HG02943 (cell line): ENCODE results near the gene NT5C3B.
"Not testable (repeated sequence)": the region's sequence is repeated elsewhere in the genome, so short reads cannot be mapped to it uniquely, and the experiment has no call there.

Source experiments
- ATAC-seq: cut with Tn5 transposase; IDR thresholded peaks from one replicate; pipeline ENCODE4 v1.9.1; 2021; ENCODE audit warnings: mild to moderate bottlenecking, low read depth, moderate library complexity; ENCODE audit not compliant: unreplicated experiment

The NT5C3B gene

GRCh38 chr17:41844971-41845370 lies 8.9 kb upstream of the NT5C3B start:
- ATAC-seq, result no peak

- not testable (repeated sequence) for ATAC-seq
These were observed 4.7 kb upstream of the NT5C3B start for GRCh38 chr17:41840781-41841180.

DNA sequence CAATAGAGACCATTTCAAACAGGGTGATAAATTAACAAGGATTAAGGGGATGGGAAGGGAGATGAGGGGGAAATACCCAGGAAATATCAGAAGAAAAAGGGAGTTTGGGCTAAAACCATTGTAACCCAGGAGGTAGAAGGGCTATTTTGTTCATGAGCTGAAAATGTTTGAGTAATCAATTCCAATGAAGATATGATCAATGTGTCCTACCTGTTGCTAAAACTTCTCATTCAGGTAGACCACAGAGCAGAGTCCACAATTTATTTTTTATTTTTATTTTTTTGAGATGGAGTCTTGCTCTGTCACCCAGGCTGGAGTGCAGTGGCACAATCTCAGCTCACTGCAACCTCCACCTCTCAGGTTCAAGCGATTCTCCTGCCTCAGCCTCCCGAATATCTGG lies 3.4 kb upstream of the NT5C3B start:
- not testable (repeated sequence) for ATAC-seq

- ATAC-seq, result no peak
These were observed 1.9 kb upstream of the NT5C3B start, which contains the start of gene KLHL10 for GRCh38 chr17:41837761-41838538. TSS of gene KLHL10 (plus strand) at chr17:41837825. CDS start at chr17:41837933, 108 bp downstream.

GRCh38 chr17:41836550-41837196 lies 641 bp upstream of the NT5C3B start:
- ATAC-seq, result no peak

- no peak for ATAC-seq
These were observed 725 bp downstream of the NT5C3B start for GRCh38 chr17:41835214-41835799.

- ATAC-seq, result not testable (repeated sequence)
These were observed 6.1 kb downstream of the NT5C3B start for GRCh38 chr17:41829961-41830360.

DNA sequence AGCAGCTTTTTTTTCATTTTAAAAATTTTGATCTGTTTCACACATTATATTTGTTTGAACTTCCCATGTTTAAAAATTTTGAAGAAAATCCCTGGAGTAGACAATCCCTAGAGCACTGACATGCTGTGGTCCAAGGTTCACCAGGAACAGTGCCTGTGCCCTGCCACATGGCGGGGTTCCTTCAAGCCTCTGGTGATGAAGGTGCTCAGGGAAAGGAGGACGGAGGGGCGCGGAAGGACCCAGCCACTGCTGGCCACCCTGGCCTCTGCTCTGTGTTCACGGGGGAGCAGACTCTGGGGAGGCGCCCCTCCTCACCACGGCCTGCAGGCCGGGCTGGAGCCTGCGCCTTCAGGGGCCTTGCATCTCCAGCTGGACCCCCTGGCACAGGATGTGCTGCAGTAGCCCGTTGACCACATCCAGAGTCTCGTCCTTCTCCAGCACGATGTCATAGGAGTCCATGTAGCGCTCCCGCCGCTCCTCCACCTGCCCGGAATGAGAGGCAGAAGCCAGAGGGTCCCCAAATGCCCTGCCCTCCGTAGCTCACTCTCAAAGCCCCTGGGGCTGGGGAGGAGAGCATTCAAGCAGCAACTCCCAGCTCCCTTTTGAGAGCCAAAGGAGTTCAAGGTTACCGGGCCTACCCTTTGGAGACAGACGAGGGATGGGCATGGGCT lies 10.7 kb downstream of the NT5C3B start:
- ATAC-seq, result no peak

DNA sequence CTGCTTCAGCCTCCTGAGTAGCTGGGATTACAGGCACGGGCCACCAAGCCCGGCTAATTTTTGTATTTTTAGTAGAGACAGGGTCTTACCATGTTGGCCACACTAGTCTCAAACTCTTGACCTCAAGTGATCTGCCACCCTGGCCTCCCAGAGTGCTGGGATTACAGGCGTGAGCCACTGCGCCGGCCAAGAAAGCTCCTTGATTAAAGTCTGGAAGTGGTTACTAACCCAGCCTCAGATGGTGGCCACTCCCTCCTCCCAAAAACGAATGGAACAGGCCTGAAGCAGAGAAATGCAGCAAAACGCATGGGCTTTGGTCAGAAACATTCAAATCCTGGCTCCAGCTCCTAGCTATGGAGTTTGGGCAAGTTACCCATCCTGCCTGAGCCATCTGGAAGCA lies 11.9 kb downstream of the NT5C3B start:
- no peak for ATAC-seq

DNA sequence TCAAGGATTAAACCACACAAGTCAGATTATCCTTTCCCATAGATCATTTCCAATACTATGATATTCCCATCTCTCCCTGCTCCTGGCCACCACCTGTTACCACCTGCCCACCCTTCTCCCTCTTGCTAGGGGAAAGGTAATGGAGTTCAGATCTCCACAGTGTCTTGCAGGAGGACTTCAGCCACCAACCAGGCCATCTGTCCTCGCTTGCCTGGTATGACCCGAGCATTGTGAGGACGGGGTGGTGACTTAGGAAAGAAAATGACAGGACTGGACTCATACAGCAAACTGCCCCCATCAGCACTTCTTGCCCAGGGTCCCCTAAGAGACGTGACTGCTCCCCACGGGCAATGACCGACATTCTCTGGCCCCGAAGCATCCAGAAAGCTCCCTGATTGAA lies 12.5 kb downstream of the NT5C3B start:
- no peak for ATAC-seq

DNA sequence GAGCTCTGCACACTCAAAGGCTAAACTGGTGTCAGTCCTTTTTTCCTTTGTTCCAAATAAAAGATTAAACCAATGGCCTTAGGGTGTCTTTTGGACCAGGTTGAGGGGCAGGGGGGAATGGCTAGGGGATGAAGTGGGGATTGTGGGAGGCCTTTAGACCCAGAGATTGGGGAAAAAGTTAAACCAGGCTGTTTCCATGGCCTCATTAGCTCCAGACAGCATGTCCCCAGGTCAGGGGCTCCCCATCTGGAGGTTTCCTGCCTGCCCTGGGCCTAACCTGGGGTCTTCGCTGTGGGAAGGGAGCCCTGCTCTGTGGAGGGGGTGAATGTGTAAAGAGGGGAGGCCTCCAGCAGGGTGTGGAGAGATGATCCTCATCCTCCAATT lies 12.9 kb downstream of the NT5C3B start:
- no peak for ATAC-seq

GRCh38 chr17:41822216-41823140 lies 13.6 kb downstream of the NT5C3B start:
- no peak for ATAC-seq

DNA sequence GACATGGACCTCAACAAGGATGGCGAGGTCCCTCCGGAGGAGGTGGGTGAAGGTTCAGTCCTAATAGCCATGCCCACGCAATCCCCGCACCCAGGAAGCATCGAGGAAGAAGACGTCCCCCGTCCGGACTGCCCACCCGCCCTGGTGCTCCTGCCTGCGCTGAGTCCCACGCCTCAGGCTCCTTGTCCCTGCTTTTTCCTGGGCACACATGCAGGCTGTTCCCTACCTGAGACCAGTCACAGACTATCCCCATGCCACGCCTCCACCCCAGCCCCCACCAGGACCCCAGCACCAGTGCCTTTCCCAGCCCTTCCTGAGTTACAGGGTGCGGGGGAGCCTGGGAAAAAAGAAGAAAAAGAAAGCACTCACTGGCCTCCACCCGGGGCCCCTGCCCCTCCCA lies 14.3 kb downstream of the NT5C3B start:
- no peak for ATAC-seq

- no peak for ATAC-seq
These were observed 18.0 kb downstream of the NT5C3B start for GRCh38 chr17:41818024-41818423.

DNA sequence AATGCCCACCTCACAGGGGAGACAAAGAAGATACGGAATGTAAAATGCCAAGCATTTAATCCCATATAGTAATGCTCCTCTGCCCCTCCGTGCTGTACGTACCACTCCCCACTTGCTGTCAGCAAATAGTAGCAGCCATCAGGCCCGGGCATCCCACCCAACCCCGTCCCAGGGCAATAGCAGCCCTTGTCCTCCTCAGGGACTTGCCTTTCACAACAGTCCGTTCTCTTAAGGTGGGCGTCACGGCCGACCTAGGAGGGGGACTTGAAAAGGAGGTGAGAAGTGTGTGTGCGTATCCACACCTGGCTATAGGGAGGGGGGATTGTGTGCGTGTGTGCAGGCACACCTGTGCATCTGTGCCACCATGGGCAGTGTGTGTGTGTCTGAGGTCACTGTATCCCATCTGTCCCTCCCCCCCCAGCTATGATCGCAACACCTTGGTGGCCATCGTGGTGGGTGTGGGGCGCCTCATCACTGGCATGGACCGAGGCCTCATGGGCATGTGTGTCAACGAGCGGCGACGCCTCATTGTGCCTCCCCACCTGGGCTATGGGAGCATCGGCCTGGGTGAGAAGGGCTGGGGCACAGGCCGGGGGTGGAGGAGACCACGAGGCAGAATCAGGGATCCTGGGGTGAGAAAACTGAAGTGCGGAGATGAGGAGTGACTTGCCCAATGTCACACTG lies 19.3 kb downstream of the NT5C3B start:
- no peak for ATAC-seq

GRCh38 chr17:41814195-41814594 lies 21.8 kb downstream of the NT5C3B start:
- no peak for ATAC-seq

DNA sequence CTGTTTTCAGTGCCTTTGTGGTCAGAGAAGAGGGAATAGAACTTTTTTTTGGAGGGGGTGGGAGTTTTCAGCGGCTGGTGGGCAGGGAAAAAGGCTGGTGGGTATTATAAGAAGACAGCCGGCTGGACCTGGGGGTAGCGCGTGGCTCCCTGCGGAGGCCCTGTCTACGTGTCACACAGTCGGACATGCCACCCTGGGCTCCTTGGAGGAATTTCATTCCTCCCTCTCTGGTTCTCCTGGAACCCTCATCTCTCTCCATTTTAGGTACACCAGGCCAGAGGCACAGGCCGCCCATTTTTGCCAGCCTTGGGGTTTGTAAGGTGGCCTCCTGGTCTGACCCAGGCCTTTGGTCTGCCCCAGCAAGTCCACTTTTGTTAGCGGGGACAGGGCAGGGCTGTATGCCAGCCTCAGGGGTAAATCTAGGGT lies 22.3 kb downstream of the NT5C3B start:
- ATAC-seq, result no peak

DNA sequence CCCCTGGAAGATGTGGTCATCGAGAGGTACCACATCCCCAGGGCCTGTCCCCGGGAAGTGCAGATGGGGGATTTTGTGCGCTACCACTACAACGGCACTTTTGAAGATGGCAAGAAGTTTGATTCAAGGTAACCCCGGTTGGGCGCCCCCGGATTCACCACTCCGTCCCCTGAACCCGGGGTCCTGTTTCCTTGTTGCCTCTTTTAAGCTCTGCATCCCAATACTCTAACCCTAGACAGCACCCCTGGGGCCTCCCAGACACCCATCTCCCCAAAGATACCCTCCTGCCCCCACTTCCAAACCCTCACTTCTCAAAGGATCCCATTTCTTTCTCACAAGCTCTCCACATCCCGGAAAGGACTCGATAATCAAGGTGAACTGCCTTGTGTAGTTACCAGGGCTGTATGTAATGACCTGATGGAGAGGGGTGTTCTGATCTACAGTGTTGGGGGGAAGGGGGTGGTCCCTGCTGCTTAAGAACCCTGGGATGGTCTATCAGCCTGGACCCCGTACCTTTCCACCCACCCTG lies 22.8 kb downstream of the NT5C3B start:
- ATAC-seq, result no peak
